SKM-1 treated with dmso at 0.1 percent for 144 hours (cell line): ENCODE measurements around the gene CD34.

ENCODE experiments used
- DNase-seq: peaks from one replicate; lab custom pipeline; 2025; ENCODE audit not compliant: unreplicated experiment; lab: John Stamatoyannopoulos, UW

The CD34 gene

GRCh38 chr1:207836591-207837347 is 74.2 kb downstream of the CD34 start:
- DNase-seq = no peak

- DNase-seq = no peak
These were observed 75.0 kb downstream of the CD34 start for GRCh38 chr1:207835958-207836357.

- no peak for DNase-seq
These were observed 76.8 kb downstream of the CD34 start for GRCh38 chr1:207833956-207834660.

DNA sequence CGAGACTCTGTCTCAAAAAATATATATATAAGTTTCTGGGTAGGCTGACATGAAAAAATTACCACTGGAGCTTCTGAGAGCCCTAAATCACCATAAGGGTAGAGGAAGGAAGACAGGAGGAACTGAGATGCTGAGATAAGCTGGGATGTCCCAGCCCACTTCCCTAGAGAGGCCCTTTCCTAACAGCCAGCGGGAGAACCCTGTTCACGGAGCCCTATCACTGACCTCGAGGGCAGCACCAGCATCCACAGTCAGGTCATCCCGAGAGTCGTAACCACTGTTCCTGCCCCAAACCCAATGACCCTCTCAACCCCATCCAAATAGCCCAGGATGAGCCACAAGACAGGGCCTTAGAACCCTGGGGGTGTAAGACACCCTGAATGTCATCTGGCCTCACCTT is 77.5 kb downstream of the CD34 start:
- peak; percentile 64 for DNase-seq

- DNase-seq = no peak
These were observed 78.1 kb downstream of the CD34 start for GRCh38 chr1:207832796-207833195.

DNA sequence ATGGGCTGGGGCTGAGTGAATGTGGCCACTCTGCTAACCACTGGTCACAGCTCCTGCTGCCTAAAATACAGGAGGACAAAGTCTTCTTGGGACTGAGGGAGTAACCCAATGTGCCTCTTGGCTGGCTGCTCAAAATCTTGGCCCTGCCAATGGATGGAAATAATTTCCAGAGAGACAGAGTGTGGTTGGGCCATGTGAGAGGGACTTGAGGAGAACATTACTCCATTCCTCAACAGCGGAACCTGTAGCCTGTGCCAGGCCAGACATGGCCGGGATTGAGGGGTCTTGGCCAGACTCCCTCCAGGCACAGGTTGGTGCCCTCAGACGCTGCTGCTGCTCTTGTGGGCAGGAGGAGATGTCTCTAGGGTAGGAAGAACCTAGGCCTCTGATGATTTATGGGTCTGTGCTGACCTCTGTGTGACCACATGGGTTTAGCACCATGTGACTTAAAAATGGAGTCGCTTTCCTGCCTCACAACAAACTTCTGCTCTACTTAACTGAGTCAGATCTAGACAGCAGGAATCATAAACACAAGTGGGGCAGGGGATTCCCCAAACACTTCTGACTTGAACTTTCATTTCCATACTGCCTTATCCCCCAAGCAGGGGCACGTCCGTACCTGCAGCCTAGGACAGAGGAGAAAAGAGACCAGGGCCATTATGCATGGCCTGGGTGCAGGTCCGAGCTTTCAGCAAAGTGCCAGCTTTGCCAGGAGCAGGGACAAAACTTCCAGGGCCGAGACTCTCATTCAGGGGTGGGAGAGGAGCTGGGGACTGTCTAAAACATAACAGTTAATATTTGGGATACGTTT is 79.2 kb downstream of the CD34 start:
- no peak for DNase-seq
